ENCODE measurements around the gene GAA. TPM values are rescaled to one million over a fixed set of nuclear protein-coding genes. Genes with fewer than 3 reads are reported as not detected.

GAA gene
- total RNA-seq, 1 experiment from 2014 or later, result 36.1 TPM

DNA sequence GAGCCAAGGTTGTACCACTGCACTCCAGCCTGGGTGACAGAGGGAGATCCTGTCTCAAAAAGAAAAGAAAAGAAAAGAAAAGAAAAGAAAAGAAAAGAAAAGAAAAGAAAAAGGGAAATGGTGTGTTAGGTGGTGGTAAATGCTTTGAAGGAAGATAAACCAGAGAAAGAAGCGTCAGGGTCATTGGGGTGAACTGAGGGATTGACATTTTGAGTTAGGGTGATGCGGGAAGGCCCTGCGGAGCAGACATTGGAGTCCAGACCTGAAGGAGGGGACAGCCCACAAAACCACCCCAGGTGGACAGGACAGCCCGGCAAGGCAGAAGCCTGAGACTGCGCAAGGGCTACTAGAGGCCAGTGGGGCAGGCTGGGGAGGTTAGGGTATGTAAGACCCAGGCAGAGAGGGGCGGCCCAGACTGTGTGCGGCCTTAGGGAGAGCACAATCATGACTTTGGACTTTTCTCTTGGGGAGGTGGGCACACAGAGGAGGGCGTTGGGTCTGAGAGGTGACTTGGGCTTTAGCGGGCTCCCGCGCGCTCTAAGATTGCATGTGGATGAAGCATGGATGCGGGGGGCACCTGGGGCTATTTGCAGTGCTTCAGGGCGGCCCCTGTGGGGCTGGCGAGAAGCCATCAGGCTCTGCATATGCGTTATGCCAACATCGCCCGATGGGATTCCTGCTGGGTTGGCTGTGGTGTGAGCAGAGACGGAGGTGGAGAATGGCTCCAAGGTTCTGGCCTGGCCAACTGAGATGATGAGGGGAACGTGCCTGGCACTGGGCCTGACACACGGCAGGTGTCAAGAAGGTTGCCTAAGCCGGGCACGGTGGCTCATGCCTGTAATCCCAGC lies 3.3 kb upstream of the GAA start:
- no peaks in the 10 kb centered on the region for H3K27me3 ChIP-seq (ENCODE audit: control insufficient read depth, insufficient read depth, low read length)
- H3K9me3 ChIP-seq (ENCODE audit: control insufficient read depth, insufficient read depth, low read depth, low read length), result no peaks in the 10 kb centered on the region
- H3K4me3 ChIP-seq (ENCODE audit: low read depth in 2 of 2, low read length in 2 of 2), result no peak overlapping the region
- no TSS peak for BruUV-seq (replicated peaks)
- intact Hi-C loops (cut with micrococcal nuclease; ENCODE audit: unreplicated experiment), result no loop called here
- no peak for TF ChIP-seq POLR2AphosphoS5 (IDR thresholded peaks at IDR 0.05; ENCODE audit: low read depth, low read length)
- TF ChIP-seq CTCF (IDR thresholded peaks at IDR 0.05), result no peak
- no peak for TF ChIP-seq TCF7L2 (IDR thresholded peaks at IDR 0.05; ENCODE audit: low read depth, low read length)
- TF ChIP-seq REST (IDR thresholded peaks at IDR 0.05; ENCODE audit: insufficient read depth in 1 of 2, low read depth in 2 of 2, low read length in 1 of 2), result no peak
- TF ChIP-seq SIN3A (IDR thresholded peaks at IDR 0.05; ENCODE audit: borderline replicate concordance, insufficient read depth, low read depth, low read length), result no peak
- in situ Hi-C loops (cut with HindIII; ENCODE audit: low pct_unique_long_range_greater_than_20kb, low sequenced_read_pairs), result no loop called here
- DNase-seq (ENCODE audit: low read depth, low spot score) (no peak), ATAC-seq (no peak)
- peaks cover 11% of the 10 kb centered on the region for H3K4me1 ChIP-seq (ENCODE audit: control insufficient read depth, insufficient read depth, low read length)
- no peak overlapping the region for H3K27ac ChIP-seq (ENCODE audit: low read length)
- H3K36me3 ChIP-seq (ENCODE audit: control insufficient read depth, insufficient read depth, low read length), result no peaks in the 10 kb centered on the region; the same call in 1 of the 2 replicates
- ChIA-PET CTCF (no interaction called here), POLR2A (no interaction called here)

- Histone ChIP-seq H3K4me1 (ENCODE audit: control insufficient read depth, insufficient read depth, low read length) (peaks cover 11% of the 10 kb centered on the region), H3K9me3 (ENCODE audit: control insufficient read depth, insufficient read depth, low read depth, low read length) (no peaks in the 10 kb centered on the region), H3K27me3 (ENCODE audit: control insufficient read depth, insufficient read depth, low read length) (no peaks in the 10 kb centered on the region), H3K27ac (ENCODE audit: low read length) (no peak overlapping the region), H3K36me3 (ENCODE audit: control insufficient read depth, insufficient read depth, low read length) (no peaks in the 10 kb centered on the region; the same call in 1 of the 2 replicates), H3K4me3 (ENCODE audit: low read depth in 2 of 2, low read length in 2 of 2) (no peak overlapping the region)
- ChIA-PET POLR2A (no interaction called here), CTCF (no interaction called here)
- BruUV-seq (replicated peaks), result no TSS peak
- intact Hi-C loops (cut with micrococcal nuclease; ENCODE audit: unreplicated experiment), result no loop called here
- in situ Hi-C loops (cut with HindIII; ENCODE audit: low pct_unique_long_range_greater_than_20kb, low sequenced_read_pairs), result no loop called here
- ATAC-seq (no peak), DNase-seq (ENCODE audit: low read depth, low spot score) (no peak)
- no peak for TF ChIP-seq REST (IDR thresholded peaks at IDR 0.05; ENCODE audit: insufficient read depth in 1 of 2, low read depth in 2 of 2, low read length in 1 of 2)
- TF ChIP-seq POLR2AphosphoS5 (IDR thresholded peaks at IDR 0.05; ENCODE audit: low read depth, low read length), result no peak
- no peak for TF ChIP-seq TCF7L2 (IDR thresholded peaks at IDR 0.05; ENCODE audit: low read depth, low read length)
- no peak for TF ChIP-seq CTCF (IDR thresholded peaks at IDR 0.05)
- TF ChIP-seq SIN3A (IDR thresholded peaks at IDR 0.05; ENCODE audit: borderline replicate concordance, insufficient read depth, low read depth, low read length), result no peak
Observed at GRCh38 chr17:80099291-80100034, 1.9 kb upstream of the GAA start.

All from Panc1 (cell line).